Endothelial cell (in vitro differentiated cells): ENCODE data around the gene TRIM41. TPM values are rescaled to one million over a fixed set of nuclear protein-coding genes. Genes with fewer than 3 reads are reported as not detected.

Experiments used
- DNase-seq: peaks from one replicate; pipeline ENCODE4 v3.0.0; 2021; ENCODE audit warnings: low spot score
- H3K27ac Mint-ChIP-seq: one replicate; pipeline ENCODE4 v1.8.0; 2021; ENCODE audit warnings: mixed read lengths, inconsistent platforms; ENCODE audit not compliant: unreplicated experiment
- H3K27me3 Mint-ChIP-seq: one replicate; pipeline ENCODE4 v1.8.0; 2021; ENCODE audit warnings: mild to moderate bottlenecking, moderate library complexity, mixed read lengths, inconsistent platforms; ENCODE audit not compliant: unreplicated experiment
- H3K36me3 Mint-ChIP-seq: one replicate; pipeline ENCODE4 v1.8.0; 2021; ENCODE audit warnings: mild to moderate bottlenecking, low read depth, mixed read lengths, inconsistent platforms; ENCODE audit not compliant: unreplicated experiment
- H3K4me1 Mint-ChIP-seq: one replicate; pipeline ENCODE4 v1.8.0; 2021; ENCODE audit warnings: mild to moderate bottlenecking, mixed read lengths, inconsistent platforms; ENCODE audit not compliant: unreplicated experiment
- H3K4me3 Mint-ChIP-seq: one replicate; pipeline ENCODE4 v1.8.0; 2021; ENCODE audit warnings: mild to moderate bottlenecking, mixed read lengths, inconsistent platforms; ENCODE audit not compliant: unreplicated experiment
- H3K9me3 Mint-ChIP-seq: one replicate; pipeline ENCODE4 v1.8.0; 2021; ENCODE audit warnings: mixed read lengths, inconsistent platforms; ENCODE audit not compliant: unreplicated experiment
- total RNA-seq: library from RNA; stranded (reverse); fragmentation: NEBNext Ultra II Directional; extraction: Animal tissue kit (Norgen Biotek cat#: 25700); gene quantifications from one replicate; pipeline ENCODE4 v1.2.1, GENCODE V29; 2021; ENCODE audit not compliant: unreplicated experiment
- TF ChIP-seq, protein P1 (sequence below): fragments of 200-600 bp; sonication (generic); IDR thresholded peaks from one replicate; pipeline ENCODE4 v1.5.0; 2021; ENCODE audit warnings: antibody characterized with exemption; ENCODE audit not compliant: unreplicated experiment

TRIM41 gene
- total RNA-seq, 1 donor from 2014 or later: 21.8 TPM

- Mint-ChIP-seq H3K27ac (peak overlapping the region; percentile 98), H3K4me1 (peaks cover 39% of the 10 kb centered on the region), H3K36me3 (peaks cover 49% of the 10 kb centered on the region), H3K4me3 (peak overlapping the region; percentile 99), H3K9me3 (no peaks in the 10 kb centered on the region), H3K27me3 (peaks cover 18% of the 10 kb centered on the region)
- TF ChIP-seq, protein P1, sequence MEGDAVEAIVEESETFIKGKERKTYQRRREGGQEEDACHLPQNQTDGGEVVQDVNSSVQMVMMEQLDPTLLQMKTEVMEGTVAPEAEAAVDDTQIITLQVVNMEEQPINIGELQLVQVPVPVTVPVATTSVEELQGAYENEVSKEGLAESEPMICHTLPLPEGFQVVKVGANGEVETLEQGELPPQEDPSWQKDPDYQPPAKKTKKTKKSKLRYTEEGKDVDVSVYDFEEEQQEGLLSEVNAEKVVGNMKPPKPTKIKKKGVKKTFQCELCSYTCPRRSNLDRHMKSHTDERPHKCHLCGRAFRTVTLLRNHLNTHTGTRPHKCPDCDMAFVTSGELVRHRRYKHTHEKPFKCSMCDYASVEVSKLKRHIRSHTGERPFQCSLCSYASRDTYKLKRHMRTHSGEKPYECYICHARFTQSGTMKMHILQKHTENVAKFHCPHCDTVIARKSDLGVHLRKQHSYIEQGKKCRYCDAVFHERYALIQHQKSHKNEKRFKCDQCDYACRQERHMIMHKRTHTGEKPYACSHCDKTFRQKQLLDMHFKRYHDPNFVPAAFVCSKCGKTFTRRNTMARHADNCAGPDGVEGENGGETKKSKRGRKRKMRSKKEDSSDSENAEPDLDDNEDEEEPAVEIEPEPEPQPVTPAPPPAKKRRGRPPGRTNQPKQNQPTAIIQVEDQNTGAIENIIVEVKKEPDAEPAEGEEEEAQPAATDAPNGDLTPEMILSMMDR: no peak
- DNase-seq: no peak
Observed at GRCh38 chr5:181242031-181242451, 19.0 kb downstream of the TRIM41 start.

GRCh38 chr5:181243018-181243563 is 20.0 kb downstream of the TRIM41 start:
- Mint-ChIP-seq H3K27me3 (peaks cover 20% of the 10 kb centered on the region), H3K4me1 (peaks cover 47% of the 10 kb centered on the region), H3K36me3 (peaks cover 42% of the 10 kb centered on the region), H3K27ac (peak overlapping the region; percentile 98), H3K4me3 (peak overlapping the region; percentile 99), H3K9me3 (no peaks in the 10 kb centered on the region)
- TF ChIP-seq, protein P1: no peak
- peak; percentile 20 for DNase-seq

DNA sequence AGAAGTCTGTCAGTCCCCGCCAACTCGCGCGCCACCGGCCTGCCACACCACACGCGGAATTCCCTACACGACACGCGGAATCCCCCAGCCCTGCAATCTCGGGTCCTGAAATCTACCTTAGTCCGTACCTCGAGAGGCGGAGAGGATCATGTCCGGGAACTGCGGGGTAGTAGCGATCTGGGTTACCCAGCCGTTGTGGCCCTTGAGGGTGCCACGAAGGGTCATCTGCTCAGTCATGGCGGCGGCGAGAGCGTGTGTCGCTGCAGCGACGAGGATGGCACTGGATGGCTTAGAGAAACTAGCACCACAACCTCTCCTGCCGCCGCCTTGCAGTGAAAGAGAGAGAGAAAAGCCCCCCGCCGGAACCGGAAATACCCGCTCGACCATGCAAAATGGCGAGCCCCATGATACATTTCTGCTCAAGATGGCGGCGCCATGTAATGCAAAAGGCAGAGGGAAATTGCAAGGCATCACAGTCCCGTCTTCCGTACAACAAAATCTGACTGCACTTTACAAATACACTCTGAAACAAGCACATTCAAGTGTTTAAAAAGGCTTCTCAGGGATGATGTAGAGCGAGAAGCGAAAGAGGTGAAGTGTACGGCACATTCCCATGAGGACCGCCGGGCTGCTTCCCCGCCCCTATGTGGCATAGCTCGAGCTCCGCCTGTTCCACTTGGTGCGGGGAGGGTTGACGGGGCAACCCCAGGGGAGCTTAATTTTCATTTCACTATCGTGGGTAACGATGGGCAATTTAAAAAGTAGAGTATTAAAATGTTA is 20.7 kb downstream of the TRIM41 start, which contains the start of gene RACK1:
Gene RACK1 (minus strand): TSS at position 343 of the 780 bp plus-strand sequence. CDS start 106 bp downstream, at position 237.
- TF ChIP-seq, protein P1: no peak
- H3K4me1 Mint-ChIP-seq: peaks cover 53% of the 10 kb centered on the region
- peak within 1 kb of the TSS; percentile 99 for H3K4me3 Mint-ChIP-seq
- peak within 1 kb of the TSS; percentile 98 for H3K27ac Mint-ChIP-seq
- H3K9me3 Mint-ChIP-seq: no peaks in the 10 kb centered on the region
- peaks cover 40% of the 10 kb centered on the region for H3K36me3 Mint-ChIP-seq
- peaks cover 18% of the 10 kb centered on the region for H3K27me3 Mint-ChIP-seq
- peak; percentile 86 for DNase-seq

DNA sequence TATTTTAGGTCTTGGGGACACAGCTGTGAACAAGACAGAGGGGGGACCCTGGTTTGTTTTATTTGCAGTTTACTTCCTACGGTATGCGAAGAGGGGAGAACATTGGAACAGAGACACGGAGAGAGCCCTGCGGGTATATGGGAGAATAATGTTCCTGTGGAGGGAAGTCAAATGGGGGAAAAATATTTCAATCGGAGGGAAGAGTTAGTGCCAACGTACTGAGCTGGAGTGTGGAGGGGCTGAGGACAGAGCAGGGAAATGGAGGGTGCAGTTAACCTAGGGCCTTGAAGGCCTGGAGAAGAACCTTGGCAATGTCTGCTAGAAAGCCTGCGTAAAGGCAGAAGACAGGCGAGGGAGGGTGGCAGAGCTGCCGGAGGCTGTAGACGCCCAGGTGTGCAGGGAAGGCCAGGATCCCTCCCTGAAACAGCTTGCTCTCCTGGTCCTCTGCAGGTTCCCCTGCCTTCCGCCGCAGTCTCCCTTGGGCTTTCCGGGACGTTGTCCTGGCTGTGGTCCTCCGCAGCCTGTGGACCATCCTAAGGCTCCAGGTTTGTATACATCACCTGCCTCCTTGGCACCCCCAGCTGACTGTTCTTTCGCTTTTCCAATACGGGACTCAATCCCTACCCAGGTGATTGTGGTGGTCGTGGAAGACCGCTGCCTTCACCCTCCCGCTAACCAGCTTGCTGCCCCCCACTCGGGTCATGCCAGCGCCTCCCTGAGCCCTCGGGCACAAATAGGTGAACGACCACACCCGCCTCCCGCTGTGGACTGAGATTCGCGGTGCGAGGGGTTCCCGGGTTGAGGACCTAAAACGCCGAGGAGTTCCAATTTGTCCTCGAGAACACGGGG is 22.6 kb downstream of the TRIM41 start:
- no peak for DNase-seq
- Mint-ChIP-seq H3K4me3 (peak overlapping the region; percentile 92), H3K27ac (peak overlapping the region; percentile 94), H3K4me1 (peaks cover 61% of the 10 kb centered on the region), H3K9me3 (no peaks in the 10 kb centered on the region), H3K36me3 (peaks cover 32% of the 10 kb centered on the region), H3K27me3 (peaks cover 17% of the 10 kb centered on the region)
- TF ChIP-seq, protein P1: no peak
